Neural cell (in vitro differentiated cells): ENCODE measurements around the gene PRF1. TPM values are rescaled to one million over a fixed set of nuclear protein-coding genes. Genes with fewer than 3 reads are reported as not detected.

Experiments
- H2AFZ ChIP-seq: fragments of 200-600, 300-800 bp; sonication (generic), shearing (Covaris generic); 2 replicates; pipeline ENCODE4 v1.6.0; 2014; ENCODE audit warnings: low read depth, mild to moderate bottlenecking, antibody characterized with exemption, low read length, moderate library complexity
- H3F3A ChIP-seq: fragments of 200-600 bp; shearing (Covaris generic); 2 replicates; pipeline ENCODE4 v1.6.1; 2016; ENCODE audit warnings: mild to moderate bottlenecking, moderate library complexity, mixed read lengths, antibody characterized with exemption, low read length; ENCODE audit not compliant: insufficient read depth, poor library complexity, severe bottlenecking
- H3K27ac ChIP-seq: fragments of 200-600, 300-800 bp; sonication (generic), shearing (Covaris generic); 2 replicates; pipeline ENCODE4 v1.5.1; 2014; ENCODE audit warnings: mild to moderate bottlenecking, low read length, moderate library complexity
- H3K27me3 ChIP-seq: fragments of 300-800, 200-600 bp; sonication (generic), shearing (Covaris generic); 2 replicates; pipeline ENCODE4 v1.6.0; 2014; ENCODE audit warnings: mild to moderate bottlenecking, low read depth, low read length, moderate library complexity; ENCODE audit not compliant: insufficient read depth
- H3K36me3 ChIP-seq: fragments of 300-800, 200-600 bp; sonication (generic), shearing (Covaris generic); 2 replicates; pipeline ENCODE4 v1.5.1; 2014; ENCODE audit warnings: mild to moderate bottlenecking, antibody characterized with exemption, low read length, moderate library complexity; ENCODE audit not compliant: insufficient read depth
- H3K4me2 ChIP-seq: fragments of 300-800, 200-600 bp; sonication (generic), shearing (Covaris generic); 2 replicates; pipeline ENCODE4 v1.6.0; 2014; ENCODE audit warnings: mild to moderate bottlenecking, low read length
- H3K4me3 ChIP-seq: fragments of 300-800, 200-600 bp; sonication (generic), shearing (Covaris generic); 2 replicates; pipeline ENCODE4 v1.5.1; 2014; ENCODE audit warnings: mild to moderate bottlenecking, low read length, moderate library complexity
- H3K79me2 ChIP-seq: fragments of 200-600 bp; shearing (Covaris generic); replicated peaks from 2 replicates; pipeline ENCODE4 v1.6.0; 2014; ENCODE audit warnings: mild to moderate bottlenecking, low read length, moderate library complexity; ENCODE audit not compliant: insufficient read depth
- H3K9ac ChIP-seq: fragments of 300-800, 200-600 bp; sonication (generic), shearing (Covaris generic); 2 replicates; pipeline ENCODE4 v1.6.1; 2016; ENCODE audit warnings: mild to moderate bottlenecking, low read length, mixed read lengths
- H3K9me2 ChIP-seq: fragments of 200-600 bp; shearing (Covaris generic); 2 replicates; pipeline ENCODE4 v1.6.1; 2016; ENCODE audit warnings: mild to moderate bottlenecking, low read length, mixed read lengths; ENCODE audit not compliant: insufficient read depth
- H3K9me3 ChIP-seq: fragments of 200-600, 300-800 bp; sonication (generic), shearing (Covaris generic); 2 replicates; pipeline ENCODE4 v1.6.1; 2016; ENCODE audit warnings: mild to moderate bottlenecking, mixed run types, low read length, moderate library complexity, mixed read lengths
- H4K20me1 ChIP-seq: fragments of 200-600 bp; shearing (Covaris generic); 2 replicates; pipeline ENCODE4 v1.6.1; 2016; ENCODE audit warnings: mild to moderate bottlenecking, mixed run types; ENCODE audit not compliant: insufficient read depth
- EP300 ChIP-seq: fragments of 450-650 bp; conservative IDR thresholded peaks from 2 replicates; pipeline ENCODE4 v1.6.1; 2014; ENCODE audit warnings: antibody characterized with exemption, mild to moderate bottlenecking, moderate library complexity; ENCODE audit not compliant: poor library complexity, severe bottlenecking
- EZH2 ChIP-seq: fragments of 200-600, 300-800 bp; shearing (Covaris generic), sonication (generic); IDR thresholded peaks from 2 replicates; pipeline ENCODE4 v1.6.1; 2014; ENCODE audit warnings: antibody characterized with exemption, low read length, borderline replicate concordance, mild to moderate bottlenecking; ENCODE audit not compliant: insufficient read depth, poor library complexity, severe bottlenecking
- MXI1 ChIP-seq: fragments of 450-650 bp; conservative IDR thresholded peaks from 2 replicates; pipeline ENCODE4 v1.6.1; 2014; ENCODE audit warnings: antibody characterized with exemption, mild to moderate bottlenecking; ENCODE audit not compliant: poor library complexity, severe bottlenecking
- POLR2AphosphoS5 ChIP-seq: IDR thresholded peaks from 2 replicates; pipeline ENCODE4 v1.6.1; 2012
- RAD21 ChIP-seq: fragments of 450-650 bp; conservative IDR thresholded peaks from 2 replicates; pipeline ENCODE4 v1.6.1; 2014; ENCODE audit warnings: antibody characterized with exemption, mild to moderate bottlenecking, moderate library complexity
- SMC3 ChIP-seq: fragments of 450-650 bp; conservative IDR thresholded peaks from 2 replicates; pipeline ENCODE4 v1.6.1; 2014; ENCODE audit warnings: antibody characterized with exemption, mild to moderate bottlenecking, moderate library complexity; ENCODE audit not compliant: poor library complexity
- TAF1 ChIP-seq: IDR thresholded peaks from 2 replicates; pipeline ENCODE4 v1.6.1; 2012; ENCODE audit warnings: low read depth
- polyA plus RNA-seq: library from polyadenylated mRNA; depleted of rRNA; stranded (reverse); fragments of >200 nt; gene quantifications from 2 replicates; pipeline ENCODE4 v1.2.3, GENCODE V29; 2014
- TF ChIP-seq, protein P1 (sequence below): fragments of 450-650 bp; IDR thresholded peaks from 2 replicates; pipeline ENCODE4 v1.5.1; 2014; ENCODE audit warnings: antibody characterized with exemption, mild to moderate bottlenecking, moderate library complexity; ENCODE audit not compliant: poor library complexity, severe bottlenecking

The PRF1 gene
- polyA plus RNA-seq, 1 donor from 2014 or later, result not detected

DNA sequence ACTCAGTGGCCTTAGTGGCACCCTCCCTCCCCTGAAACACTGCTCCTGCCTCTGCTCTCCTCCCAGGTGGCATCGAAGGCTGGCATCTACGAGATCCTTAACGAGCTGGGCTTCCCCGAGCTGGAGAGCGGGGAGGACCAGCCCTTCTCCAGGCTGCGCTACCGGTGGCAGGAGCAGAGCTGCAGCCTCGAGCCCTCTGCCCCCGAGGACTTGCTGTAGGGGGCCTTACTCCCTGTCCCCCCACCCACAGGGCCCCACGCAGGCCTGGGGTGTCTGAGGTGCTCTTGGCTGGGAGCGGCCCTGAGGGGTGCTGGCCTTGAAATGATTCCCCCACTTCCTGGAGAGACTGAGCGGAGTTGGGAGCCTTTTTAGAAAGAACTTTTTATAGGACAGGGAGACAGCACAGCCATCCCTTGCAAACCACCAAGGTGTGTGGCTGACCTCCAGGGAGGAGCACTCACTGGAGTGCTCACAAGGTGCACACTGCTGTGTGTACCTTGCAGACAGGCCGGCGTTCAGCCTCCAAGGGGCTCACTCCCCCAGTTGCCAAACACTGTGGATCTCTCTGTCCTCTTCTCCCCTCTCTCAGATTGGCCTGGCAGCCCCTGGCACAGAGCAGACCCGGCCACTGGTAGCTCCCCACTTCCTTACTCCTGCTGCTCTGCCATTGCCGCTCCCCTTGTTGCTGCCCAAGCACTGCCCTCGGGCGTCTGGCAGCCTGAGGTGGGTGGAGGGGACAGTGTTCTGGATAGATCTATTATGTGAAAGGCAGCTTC, 35.8 kb downstream of the PRF1 start:
- no peaks in the 10 kb centered on the region for H3K9me2 ChIP-seq
- H3K9me3 ChIP-seq, result no peaks in the 10 kb centered on the region
- H3F3A ChIP-seq, result no peaks in the 10 kb centered on the region
- H2AFZ ChIP-seq, result no peak overlapping the region
- no peak overlapping the region for H3K9ac ChIP-seq
- H3K27ac ChIP-seq, result no peak overlapping the region
- H3K36me3 ChIP-seq, result no peaks in the 10 kb centered on the region
- H3K4me2 ChIP-seq, result no peak overlapping the region
- H3K4me3 ChIP-seq, result no peak overlapping the region
- no peaks in the 10 kb centered on the region for H3K79me2 ChIP-seq
- no peaks in the 10 kb centered on the region for H4K20me1 ChIP-seq
- no peaks in the 10 kb centered on the region for H3K27me3 ChIP-seq
- TF ChIP-seq, protein P1, sequence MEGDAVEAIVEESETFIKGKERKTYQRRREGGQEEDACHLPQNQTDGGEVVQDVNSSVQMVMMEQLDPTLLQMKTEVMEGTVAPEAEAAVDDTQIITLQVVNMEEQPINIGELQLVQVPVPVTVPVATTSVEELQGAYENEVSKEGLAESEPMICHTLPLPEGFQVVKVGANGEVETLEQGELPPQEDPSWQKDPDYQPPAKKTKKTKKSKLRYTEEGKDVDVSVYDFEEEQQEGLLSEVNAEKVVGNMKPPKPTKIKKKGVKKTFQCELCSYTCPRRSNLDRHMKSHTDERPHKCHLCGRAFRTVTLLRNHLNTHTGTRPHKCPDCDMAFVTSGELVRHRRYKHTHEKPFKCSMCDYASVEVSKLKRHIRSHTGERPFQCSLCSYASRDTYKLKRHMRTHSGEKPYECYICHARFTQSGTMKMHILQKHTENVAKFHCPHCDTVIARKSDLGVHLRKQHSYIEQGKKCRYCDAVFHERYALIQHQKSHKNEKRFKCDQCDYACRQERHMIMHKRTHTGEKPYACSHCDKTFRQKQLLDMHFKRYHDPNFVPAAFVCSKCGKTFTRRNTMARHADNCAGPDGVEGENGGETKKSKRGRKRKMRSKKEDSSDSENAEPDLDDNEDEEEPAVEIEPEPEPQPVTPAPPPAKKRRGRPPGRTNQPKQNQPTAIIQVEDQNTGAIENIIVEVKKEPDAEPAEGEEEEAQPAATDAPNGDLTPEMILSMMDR, result no peak
- TF ChIP-seq MXI1 (no peak), TAF1 (no peak), POLR2AphosphoS5 (no peak), EZH2 (no peak)

DNA sequence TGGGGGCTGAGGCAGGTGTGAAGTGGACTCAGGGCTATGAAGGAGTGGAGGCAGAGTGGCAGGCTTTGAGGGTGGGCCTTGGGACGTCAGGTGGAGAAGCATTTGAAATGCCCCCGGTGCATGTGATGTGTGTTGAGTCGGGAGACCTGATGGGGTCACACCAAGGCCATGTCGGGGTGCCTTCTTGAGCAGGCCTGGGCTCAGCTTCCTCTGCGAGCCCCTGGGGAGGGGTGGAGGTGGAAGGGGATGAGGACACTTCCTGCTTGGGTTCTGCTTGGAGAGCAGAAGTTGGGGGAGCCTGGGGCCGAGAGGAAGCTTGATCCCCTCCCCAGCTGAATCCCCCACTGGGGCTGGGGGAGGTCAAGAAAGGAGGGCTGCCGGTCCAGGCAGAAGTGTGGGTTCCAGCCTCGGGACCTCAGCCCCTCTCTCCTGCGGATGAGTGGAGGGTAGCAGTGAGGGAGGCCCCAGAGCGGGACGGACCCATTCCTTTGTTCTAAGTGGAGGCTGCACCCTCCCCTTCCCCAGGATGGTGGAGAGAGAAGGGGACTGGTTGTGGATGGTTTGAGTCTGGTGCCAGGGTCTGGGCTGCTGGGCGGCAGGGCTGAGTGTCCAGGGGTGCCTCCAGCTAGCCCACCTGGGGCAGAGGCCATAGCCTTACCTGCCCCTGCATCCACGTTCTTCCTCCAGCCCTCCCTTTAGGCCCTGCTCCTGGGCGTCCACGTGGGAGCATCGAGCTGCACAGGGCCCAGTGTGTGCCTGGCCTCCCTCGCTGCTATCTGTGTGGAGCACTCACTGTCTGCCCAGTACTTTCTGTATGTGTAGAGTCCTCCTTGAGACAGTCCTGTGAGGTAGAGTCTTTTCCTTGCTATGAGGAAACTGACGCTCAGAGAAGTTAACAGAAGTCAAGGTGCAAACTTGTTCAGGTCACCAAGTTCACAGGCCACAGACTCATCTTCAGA, 36.7 kb downstream of the PRF1 start:
- no peaks in the 10 kb centered on the region for H3K27me3 ChIP-seq
- no peaks in the 10 kb centered on the region for H3F3A ChIP-seq
- no peak overlapping the region for H2AFZ ChIP-seq
- no peak overlapping the region for H3K4me2 ChIP-seq
- no peaks in the 10 kb centered on the region for H3K9me3 ChIP-seq
- no peak overlapping the region for H3K9ac ChIP-seq
- H3K36me3 ChIP-seq, result no peaks in the 10 kb centered on the region
- H3K4me3 ChIP-seq, result no peak overlapping the region
- H3K27ac ChIP-seq, result no peak overlapping the region
- no peaks in the 10 kb centered on the region for H4K20me1 ChIP-seq
- H3K79me2 ChIP-seq, result no peaks in the 10 kb centered on the region
- no peak for TF ChIP-seq EP300
- no peak for TF ChIP-seq SMC3
- TF ChIP-seq MXI1, result no peak
- no peak for TF ChIP-seq POLR2AphosphoS5
- TF ChIP-seq RAD21, result no peak
- TF ChIP-seq, protein P1, result no peak
- TF ChIP-seq EZH2, result no peak
- H3K9me2 ChIP-seq, result no peaks in the 10 kb centered on the region
